ENCODE results near the gene CRIM1. TPM values are rescaled to one million over a fixed set of nuclear protein-coding genes. Genes with fewer than 3 reads are reported as not detected.
"Not testable (repeated sequence)": the region's sequence is repeated elsewhere in the genome, so short reads cannot be mapped to it uniquely, and the experiment has no call there.

Gene CRIM1
- total and polyA plus RNA-seq, 7 donors, result 10.2 to 68.1 (median 53.1) TPM

DNA sequence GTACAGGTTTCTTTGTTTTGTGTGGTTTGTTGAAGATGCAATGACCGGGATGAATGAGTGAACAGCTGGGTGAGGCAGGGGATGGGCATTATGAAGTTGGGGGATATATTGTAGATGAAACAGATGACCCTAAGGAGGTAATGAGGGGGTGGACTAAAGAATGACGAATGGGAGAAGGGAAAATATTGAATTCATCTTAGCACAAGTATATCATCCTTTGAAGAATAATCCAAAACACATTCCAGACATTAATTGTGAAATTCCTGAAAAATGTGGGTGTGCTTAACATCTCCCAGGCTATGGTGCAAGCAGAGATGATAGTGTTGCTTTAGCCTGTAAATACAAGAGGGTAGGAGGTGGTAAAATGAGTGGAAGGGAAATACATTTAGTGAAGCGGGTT lies 5.8 kb downstream of the CRIM1 start:
- Histone ChIP-seq H3K9me3 (no peaks in the 10 kb centered on the region), H3K27ac (peak overlapping the region; percentile 92), H3K27me3 (ENCODE audit: insufficient read depth in 3 of 3, low read length in 2 of 3) (no peaks in the 10 kb centered on the region), H3K4me3 (no peak overlapping the region), H3K36me3 (ENCODE audit: insufficient read depth in 1 of 2, low read depth in 1 of 2) (peaks cover 0 to 5% of the 10 kb centered on the region in 2 donors), H3K4me1 (peaks cover 79% of the 10 kb centered on the region)
- ATAC-seq, result no peak
- no peak for DNase-seq
- 47 to 71% (median 53%) methylated on average over 3 of the region's 3 CpGs for WGBS, 3 donors
- TF ChIP-seq, protein P1, sequence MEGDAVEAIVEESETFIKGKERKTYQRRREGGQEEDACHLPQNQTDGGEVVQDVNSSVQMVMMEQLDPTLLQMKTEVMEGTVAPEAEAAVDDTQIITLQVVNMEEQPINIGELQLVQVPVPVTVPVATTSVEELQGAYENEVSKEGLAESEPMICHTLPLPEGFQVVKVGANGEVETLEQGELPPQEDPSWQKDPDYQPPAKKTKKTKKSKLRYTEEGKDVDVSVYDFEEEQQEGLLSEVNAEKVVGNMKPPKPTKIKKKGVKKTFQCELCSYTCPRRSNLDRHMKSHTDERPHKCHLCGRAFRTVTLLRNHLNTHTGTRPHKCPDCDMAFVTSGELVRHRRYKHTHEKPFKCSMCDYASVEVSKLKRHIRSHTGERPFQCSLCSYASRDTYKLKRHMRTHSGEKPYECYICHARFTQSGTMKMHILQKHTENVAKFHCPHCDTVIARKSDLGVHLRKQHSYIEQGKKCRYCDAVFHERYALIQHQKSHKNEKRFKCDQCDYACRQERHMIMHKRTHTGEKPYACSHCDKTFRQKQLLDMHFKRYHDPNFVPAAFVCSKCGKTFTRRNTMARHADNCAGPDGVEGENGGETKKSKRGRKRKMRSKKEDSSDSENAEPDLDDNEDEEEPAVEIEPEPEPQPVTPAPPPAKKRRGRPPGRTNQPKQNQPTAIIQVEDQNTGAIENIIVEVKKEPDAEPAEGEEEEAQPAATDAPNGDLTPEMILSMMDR (IDR thresholded peaks at IDR 0.05), result no peak
- intact Hi-C loops (cut with DNase I), result no loop called here

DNA sequence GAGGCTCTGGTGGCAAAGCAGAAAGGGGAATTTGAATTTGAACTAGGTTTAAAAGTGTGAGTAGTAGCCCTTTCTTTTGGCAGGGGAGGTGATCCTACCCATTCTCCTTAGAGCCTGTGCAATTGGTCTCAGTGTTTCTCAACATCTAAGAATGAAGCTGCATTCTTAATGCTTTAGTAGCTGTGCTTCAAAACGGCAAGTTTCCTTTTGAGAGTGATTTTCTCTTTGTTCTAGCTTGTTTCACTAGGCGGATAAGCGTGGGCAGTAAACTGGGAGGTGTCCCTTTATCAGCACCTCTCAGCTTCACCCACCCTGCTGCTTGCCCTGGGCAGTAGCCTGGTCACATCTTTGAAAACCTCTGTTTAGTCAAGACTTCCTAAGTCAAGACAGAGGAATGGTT lies 6.7 kb downstream of the CRIM1 start:
- H3K4me1 ChIP-seq, result peaks cover 88% of the 10 kb centered on the region
- 63 to 70% (median 66%) methylated on average over 3 of the region's 3 CpGs for WGBS, 3 donors
- peak overlapping the region; percentile 13 for H3K4me3 ChIP-seq
- ATAC-seq (peak in 1 of 4 donors; percentile 36), DNase-seq (no peak)
- no peaks in the 10 kb centered on the region for H3K27me3 ChIP-seq (ENCODE audit: insufficient read depth in 3 of 3, low read length in 2 of 3)
- TF ChIP-seq, protein P1 (IDR thresholded peaks at IDR 0.05), result no peak
- intact Hi-C loops (cut with DNase I), result no loop called here
- peak overlapping the region; percentile 69 for H3K27ac ChIP-seq
- H3K9me3 ChIP-seq, result no peaks in the 10 kb centered on the region
- peaks cover 0 to 5% of the 10 kb centered on the region in 2 donors for H3K36me3 ChIP-seq (ENCODE audit: insufficient read depth in 1 of 2, low read depth in 1 of 2)

DNA sequence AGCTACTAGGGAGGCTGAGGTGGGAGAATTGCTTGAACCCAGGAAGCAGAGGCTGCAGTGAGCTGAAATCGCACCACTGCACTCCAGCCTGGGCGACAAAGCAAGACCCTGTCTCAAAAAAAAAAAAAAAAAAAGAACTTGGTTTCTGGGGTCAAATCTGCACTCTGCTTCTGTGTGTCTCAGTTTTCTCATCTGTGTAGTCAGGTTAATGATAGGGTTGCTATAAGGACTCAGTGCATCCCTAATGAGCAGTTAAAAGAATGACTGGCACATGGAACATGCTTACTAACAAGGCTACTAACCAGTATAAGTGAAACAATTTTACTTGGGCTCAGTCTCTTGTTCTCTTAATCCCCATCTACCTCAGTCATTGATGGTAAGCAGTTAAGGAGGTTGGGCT lies 7.5 kb downstream of the CRIM1 start:
- ATAC-seq; DNase-seq; H3K36me3 ChIP-seq (ENCODE audit: insufficient read depth in 1 of 2, low read depth in 1 of 2); H3K27me3 ChIP-seq (ENCODE audit: insufficient read depth in 3 of 3, low read length in 2 of 3); intact Hi-C loops (cut with DNase I); H3K4me3 ChIP-seq; H3K9me3 ChIP-seq: not testable (repeated sequence)
- Histone ChIP-seq H3K27ac (peak overlapping the region; percentile 69), H3K4me1 (peaks cover 96% of the 10 kb centered on the region)
- WGBS, 3 donors, result 96 to 100% (median 99%) methylated on average over 2 of the region's 2 CpGs

DNA sequence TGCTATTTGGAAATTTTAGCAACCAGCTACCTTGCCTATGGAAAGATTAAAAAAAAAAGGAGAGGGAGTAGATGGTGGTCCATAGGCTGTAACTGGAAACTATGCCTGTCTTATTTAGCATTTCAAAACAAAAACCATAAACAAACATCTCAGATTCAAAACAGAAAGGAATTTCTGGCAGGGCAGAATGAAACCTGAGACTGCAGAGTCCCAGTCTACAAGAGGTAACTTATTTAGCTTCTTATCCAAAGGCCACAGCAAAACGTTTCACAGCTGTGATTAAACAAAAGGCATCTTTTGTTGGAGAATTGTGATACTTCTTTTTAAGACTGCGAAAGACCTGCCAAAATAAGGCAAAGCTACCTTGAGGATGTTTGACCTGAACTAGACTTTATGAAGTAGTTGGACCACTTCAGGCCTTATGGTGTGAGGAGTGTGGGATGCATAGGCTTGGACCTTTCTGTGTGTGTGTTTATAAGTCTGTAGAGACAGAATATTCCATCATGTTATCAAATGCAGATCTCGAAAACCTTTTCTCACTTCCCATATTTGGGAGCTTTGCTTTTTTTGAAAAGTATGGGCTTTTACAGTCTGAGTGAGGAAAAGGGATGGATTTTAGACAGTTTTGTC lies 11.0 kb downstream of the CRIM1 start:
- H3K27ac ChIP-seq, result peak overlapping the region; percentile 74
- peak overlapping the region; percentile 36 for H3K4me3 ChIP-seq
- intact Hi-C loops (cut with DNase I), result no loop called here
- DNase-seq, result no peak
- peak in 2 of 4 donors; percentile 38 to 47 for ATAC-seq
- WGBS, 3 donors, result 37 to 42% (median 39%) methylated on average over 3 of the region's 3 CpGs
- TF ChIP-seq, protein P1 (IDR thresholded peaks at IDR 0.05), result no peak
- H3K4me1 ChIP-seq, result peaks cover 98% of the 10 kb centered on the region
- H3K9me3 ChIP-seq, result no peaks in the 10 kb centered on the region
- H3K36me3 ChIP-seq (ENCODE audit: insufficient read depth in 1 of 2, low read depth in 1 of 2), result no peaks in the 10 kb centered on the region
- H3K27me3 ChIP-seq (ENCODE audit: insufficient read depth in 3 of 3, low read length in 2 of 3), result no peaks in the 10 kb centered on the region

DNA sequence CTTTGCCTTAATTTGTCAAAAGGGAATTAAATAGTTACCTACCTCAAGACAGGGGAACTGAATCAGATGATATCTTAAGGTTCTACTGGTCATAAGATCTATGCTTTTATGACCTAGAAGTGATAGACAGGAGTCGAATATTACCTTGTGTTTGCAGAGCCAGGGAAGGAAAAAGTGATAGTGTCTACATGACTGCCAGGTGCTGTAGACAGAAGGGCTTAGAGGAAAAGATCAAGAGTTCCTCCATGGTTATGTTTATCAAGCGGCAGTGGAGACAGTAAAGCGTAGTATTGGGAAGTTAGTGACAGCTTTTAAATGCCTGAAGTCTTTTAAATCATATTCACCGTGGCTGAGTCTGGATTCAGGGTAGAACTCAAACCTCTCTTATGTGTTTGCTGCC lies 11.9 kb downstream of the CRIM1 start:
- DNase-seq, result no peak
- intact Hi-C loops (cut with DNase I), result no loop called here
- H3K4me3 ChIP-seq, result peak overlapping the region; percentile 36
- no peaks in the 10 kb centered on the region for H3K36me3 ChIP-seq (ENCODE audit: insufficient read depth in 1 of 2, low read depth in 1 of 2)
- H3K27me3 ChIP-seq (ENCODE audit: insufficient read depth in 3 of 3, low read length in 2 of 3), result no peaks in the 10 kb centered on the region
- H3K9me3 ChIP-seq, result no peaks in the 10 kb centered on the region
- H3K27ac ChIP-seq, result peak overlapping the region; percentile 74
- H3K4me1 ChIP-seq, result peaks cover 98% of the 10 kb centered on the region
- TF ChIP-seq, protein P1 (IDR thresholded peaks at IDR 0.05), result no peak
- WGBS, 3 donors, result 25 to 35% (median 30%) methylated on average over 4 of the region's 4 CpGs
- peak in 3 of 4 donors; percentile 28 to 43 (median 28) for ATAC-seq
